ENCODE measurements around the gene CAP2.

- TF ChIP-seq CTCF (conservative IDR thresholded peaks at IDR 0.05) (no peak), ZFX (IDR thresholded peaks at IDR 0.05) (no peak)
Measured at GRCh38 chr6:17577059-17577458, 183.7 kb downstream of the CAP2 start.
